Chondrocyte (in vitro differentiated cells): Measurements from ENCODE around the gene PIK3CB. TPM values are rescaled to one million over a fixed set of nuclear protein-coding genes. Genes with fewer than 3 reads are reported as not detected.
A peak's percentile ranks its signal among the peaks of the same experiment; 100 is the strongest.

Experiments used
- DNase-seq: peaks from one replicate; pipeline ENCODE4 v3.0.0; 2021; ENCODE audit warnings: mixed read lengths, low spot score
- H3K27ac Mint-ChIP-seq: one replicate; pipeline ENCODE4 v1.8.0; 2021; ENCODE audit warnings: mild to moderate bottlenecking, moderate library complexity, mixed read lengths; ENCODE audit not compliant: unreplicated experiment
- H3K27me3 Mint-ChIP-seq: 2 replicates; pipeline ENCODE4 v1.8.0; 2021; ENCODE audit warnings: low read depth, mixed read lengths
- H3K36me3 Mint-ChIP-seq: 2 replicates; pipeline ENCODE4 v1.8.0; 2021; ENCODE audit warnings: low read depth, mixed read lengths
- H3K4me1 Mint-ChIP-seq: 2 replicates; pipeline ENCODE4 v1.8.0; 2021; ENCODE audit warnings: low read depth, mild to moderate bottlenecking, mixed read lengths
- H3K4me3 Mint-ChIP-seq: one replicate; pipeline ENCODE4 v1.8.0; 2021; ENCODE audit warnings: mild to moderate bottlenecking, moderate library complexity, mixed read lengths; ENCODE audit not compliant: unreplicated experiment
- H3K9me3 Mint-ChIP-seq: 2 replicates; pipeline ENCODE4 v1.8.0; 2021; ENCODE audit warnings: low read depth, mixed read lengths
- CTCF ChIP-seq: fragments of 200-600 bp; sonication (generic); IDR thresholded peaks from 2 replicates; pipeline ENCODE4 v1.5.0; 2021; ENCODE audit warnings: antibody characterized with exemption, mild to moderate bottlenecking, moderate library complexity
- total RNA-seq: library from RNA; stranded (reverse); gene quantifications from 3 replicates; pipeline ENCODE4 v1.2.1, GENCODE V29; 2021

Gene PIK3CB
- total RNA-seq, 1 donor from 2014 or later: 19.5 TPM

- peak; percentile 4 for DNase-seq
- H3K4me1 Mint-ChIP-seq: peaks cover 29% of the 10 kb centered on the region
- no peaks in the 10 kb centered on the region for H3K9me3 Mint-ChIP-seq
- no peak overlapping the region for H3K4me3 Mint-ChIP-seq
- no peak for TF ChIP-seq CTCF
- H3K27me3 Mint-ChIP-seq: no peaks in the 10 kb centered on the region
- H3K27ac Mint-ChIP-seq: peak overlapping the region; percentile 3
- H3K36me3 Mint-ChIP-seq: no peaks in the 10 kb centered on the region
Observed at GRCh38 chr3:138863776-138864113, 29.0 kb upstream of the PIK3CB start.

- no peaks in the 10 kb centered on the region for H3K27me3 Mint-ChIP-seq
- no peak for TF ChIP-seq CTCF
- peaks cover 29% of the 10 kb centered on the region for H3K4me1 Mint-ChIP-seq
- peak overlapping the region; percentile 3 for H3K27ac Mint-ChIP-seq
- no peaks in the 10 kb centered on the region for H3K9me3 Mint-ChIP-seq
- H3K4me3 Mint-ChIP-seq: no peak overlapping the region
- peak; percentile 24 for DNase-seq
- H3K36me3 Mint-ChIP-seq: no peaks in the 10 kb centered on the region
Observed at GRCh38 chr3:138862924-138863775, 28.4 kb upstream of the PIK3CB start.

- no peak for TF ChIP-seq CTCF
- no peak overlapping the region for H3K4me3 Mint-ChIP-seq
- DNase-seq: peak; percentile 9
- H3K27me3 Mint-ChIP-seq: no peaks in the 10 kb centered on the region
- no peak overlapping the region for H3K27ac Mint-ChIP-seq
- H3K36me3 Mint-ChIP-seq: no peaks in the 10 kb centered on the region
- H3K9me3 Mint-ChIP-seq: no peaks in the 10 kb centered on the region
- H3K4me1 Mint-ChIP-seq: peaks cover 25% of the 10 kb centered on the region
Observed at GRCh38 chr3:138862531-138862923, 27.8 kb upstream of the PIK3CB start.

GRCh38 chr3:138861798-138862197 lies 27.1 kb upstream of the PIK3CB start:
- Mint-ChIP-seq H3K4me1 (peaks cover 25% of the 10 kb centered on the region), H3K4me3 (no peak overlapping the region), H3K36me3 (no peaks in the 10 kb centered on the region), H3K27ac (peak overlapping the region; percentile 29), H3K9me3 (no peaks in the 10 kb centered on the region), H3K27me3 (no peaks in the 10 kb centered on the region)
- no peak for TF ChIP-seq CTCF
- DNase-seq: peak; percentile 59

- no peak for DNase-seq
Observed at GRCh38 chr3:138856799-138857198, 22.1 kb upstream of the PIK3CB start.

More at GRCh38 chr3:138856799-138857198, 22.1 kb upstream of the PIK3CB start:
- peaks cover 4% of the 10 kb centered on the region for H3K4me1 Mint-ChIP-seq
- no peak overlapping the region for H3K27ac Mint-ChIP-seq
- no peak overlapping the region for H3K4me3 Mint-ChIP-seq
- no peaks in the 10 kb centered on the region for H3K27me3 Mint-ChIP-seq
- no peak for TF ChIP-seq CTCF
- H3K9me3 Mint-ChIP-seq: no peaks in the 10 kb centered on the region
- H3K36me3 Mint-ChIP-seq: no peaks in the 10 kb centered on the region
